SU-DHL-6 (cell line): ENCODE data around the gene KREMEN1.

Experiments used
- H2AFZ ChIP-seq: fragments of 200-600 bp; sonication (generic); 2 replicates; pipeline ENCODE4 v1.6.1; 2014; ENCODE audit warnings: low read depth, mild to moderate bottlenecking, moderate library complexity, mixed read lengths, antibody characterized with exemption, low read length; ENCODE audit not compliant: severe bottlenecking
- H3F3A ChIP-seq: fragments of 200-600 bp; shearing (Covaris generic); 2 replicates; pipeline ENCODE4 v1.6.0; 2016; ENCODE audit warnings: antibody characterized with exemption, mild to moderate bottlenecking; ENCODE audit not compliant: insufficient read depth
- H3K27ac ChIP-seq: fragments of 200-600 bp; sonication (generic); 2 replicates; pipeline ENCODE4 v1.5.1; 2016; ENCODE audit warnings: low read depth, mild to moderate bottlenecking, low read length, moderate library complexity, mixed read lengths
- H3K27me3 ChIP-seq: fragments of 200-600 bp; sonication (generic), shearing (Covaris generic); 2 replicates; pipeline ENCODE4 v1.6.0; 2014; ENCODE audit warnings: mild to moderate bottlenecking, low read length
- H3K36me3 ChIP-seq: fragments of 200-600 bp; sonication (generic); 2 replicates; pipeline ENCODE4 v1.6.1; 2014; ENCODE audit warnings: mild to moderate bottlenecking, low read length, mixed read lengths
- H3K4me2 ChIP-seq: fragments of 300-600, 200-600 bp; shearing (Covaris generic), sonication (generic); 2 replicates; pipeline ENCODE4 v1.6.0; 2014; ENCODE audit warnings: low read length, low read depth, mild to moderate bottlenecking; ENCODE audit not compliant: poor library complexity, severe bottlenecking
- H3K4me3 ChIP-seq: fragments of 200-600 bp; sonication (generic); 2 replicates; pipeline ENCODE4 v1.5.1; 2014; ENCODE audit warnings: antibody characterized with exemption, low read length, mild to moderate bottlenecking, mixed read lengths; ENCODE audit not compliant: insufficient read depth, poor library complexity, severe bottlenecking
- H3K79me2 ChIP-seq: fragments of 200-600 bp; sonication (generic); 2 replicates; pipeline ENCODE4 v1.6.1; 2014; ENCODE audit warnings: mild to moderate bottlenecking, low read length, moderate library complexity; ENCODE audit not compliant: insufficient read depth
- H3K9ac ChIP-seq: fragments of 200-600 bp; sonication (generic); 2 replicates; pipeline ENCODE4 v1.7.0; 2014; ENCODE audit warnings: mild to moderate bottlenecking, low read length
- H3K9me2 ChIP-seq: fragments of 200-600 bp; sonication (generic); replicated peaks from 2 replicates; pipeline ENCODE4 v1.6.1; 2014; ENCODE audit warnings: low read length; ENCODE audit not compliant: insufficient read depth
- H3K9me3 ChIP-seq: fragments of 200-600 bp; sonication (generic); 2 replicates; pipeline ENCODE4 v1.6.1; 2014; ENCODE audit warnings: low read length, mixed read lengths; ENCODE audit not compliant: insufficient read depth
- H4K20me1 ChIP-seq: fragments of 200-600 bp; sonication (generic); 2 replicates; pipeline ENCODE4 v1.6.1; 2014; ENCODE audit warnings: low read depth, mild to moderate bottlenecking, antibody characterized with exemption, low read length, moderate library complexity, mixed read lengths
- EZH2phosphoT487 ChIP-seq: fragments of 200-600 bp; sonication (generic), shearing (Covaris generic); conservative IDR thresholded peaks from 2 replicates; pipeline ENCODE4 v1.6.1; 2018; ENCODE audit warnings: mild to moderate bottlenecking, antibody characterized with exemption, low read length, moderate library complexity, mixed read lengths
- TF ChIP-seq, protein P1 (sequence below): fragments of 200-600 bp; sonication (generic); IDR thresholded peaks from one replicate; pipeline ENCODE4 v1.5.1; 2017; ENCODE audit warnings: antibody characterized with exemption, mild to moderate bottlenecking, low read length, moderate library complexity; ENCODE audit not compliant: insufficient read depth, poor library complexity, severe bottlenecking

Gene KREMEN1

GRCh38 chr22:29203488-29204454 is 130.9 kb downstream of the KREMEN1 start:
- Histone ChIP-seq H4K20me1 (no peaks in the 10 kb centered on the region), H3K27ac (no peak overlapping the region), H2AFZ (no peak overlapping the region), H3K9me2 (no peaks in the 10 kb centered on the region), H3F3A (no peaks in the 10 kb centered on the region), H3K79me2 (no peaks in the 10 kb centered on the region), H3K9ac (no peak overlapping the region), H3K4me2 (no peak overlapping the region), H3K4me3 (no peak overlapping the region), H3K27me3 (no peaks in the 10 kb centered on the region), H3K9me3 (no peaks in the 10 kb centered on the region), H3K36me3 (no peaks in the 10 kb centered on the region)
- TF ChIP-seq, protein P1, sequence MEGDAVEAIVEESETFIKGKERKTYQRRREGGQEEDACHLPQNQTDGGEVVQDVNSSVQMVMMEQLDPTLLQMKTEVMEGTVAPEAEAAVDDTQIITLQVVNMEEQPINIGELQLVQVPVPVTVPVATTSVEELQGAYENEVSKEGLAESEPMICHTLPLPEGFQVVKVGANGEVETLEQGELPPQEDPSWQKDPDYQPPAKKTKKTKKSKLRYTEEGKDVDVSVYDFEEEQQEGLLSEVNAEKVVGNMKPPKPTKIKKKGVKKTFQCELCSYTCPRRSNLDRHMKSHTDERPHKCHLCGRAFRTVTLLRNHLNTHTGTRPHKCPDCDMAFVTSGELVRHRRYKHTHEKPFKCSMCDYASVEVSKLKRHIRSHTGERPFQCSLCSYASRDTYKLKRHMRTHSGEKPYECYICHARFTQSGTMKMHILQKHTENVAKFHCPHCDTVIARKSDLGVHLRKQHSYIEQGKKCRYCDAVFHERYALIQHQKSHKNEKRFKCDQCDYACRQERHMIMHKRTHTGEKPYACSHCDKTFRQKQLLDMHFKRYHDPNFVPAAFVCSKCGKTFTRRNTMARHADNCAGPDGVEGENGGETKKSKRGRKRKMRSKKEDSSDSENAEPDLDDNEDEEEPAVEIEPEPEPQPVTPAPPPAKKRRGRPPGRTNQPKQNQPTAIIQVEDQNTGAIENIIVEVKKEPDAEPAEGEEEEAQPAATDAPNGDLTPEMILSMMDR = no peak
- no peak for TF ChIP-seq EZH2phosphoT487

- Histone ChIP-seq H3K9ac (no peak overlapping the region), H4K20me1 (no peaks in the 10 kb centered on the region), H3K36me3 (no peaks in the 10 kb centered on the region), H3K27ac (no peak overlapping the region), H2AFZ (no peak overlapping the region), H3K4me3 (no peak overlapping the region), H3K27me3 (no peaks in the 10 kb centered on the region), H3K79me2 (no peaks in the 10 kb centered on the region), H3F3A (no peaks in the 10 kb centered on the region), H3K4me2 (no peak overlapping the region), H3K9me2 (no peaks in the 10 kb centered on the region), H3K9me3 (no peaks in the 10 kb centered on the region)
- TF ChIP-seq EZH2phosphoT487 = no peak
- TF ChIP-seq, protein P1 = no peak
These were observed 131.8 kb downstream of the KREMEN1 start for GRCh38 chr22:29204455-29205183.

- Histone ChIP-seq H3K36me3 (no peaks in the 10 kb centered on the region), H3K4me3 (no peak overlapping the region), H3K9me2 (no peaks in the 10 kb centered on the region), H4K20me1 (no peaks in the 10 kb centered on the region), H3K4me2 (no peak overlapping the region), H3K27me3 (no peaks in the 10 kb centered on the region), H3K27ac (no peak overlapping the region), H3F3A (no peaks in the 10 kb centered on the region), H3K79me2 (no peaks in the 10 kb centered on the region), H3K9ac (no peak overlapping the region), H2AFZ (no peak overlapping the region), H3K9me3 (no peaks in the 10 kb centered on the region)
- no peak for TF ChIP-seq EZH2phosphoT487
- TF ChIP-seq, protein P1 = no peak
These were observed 132.4 kb downstream of the KREMEN1 start for GRCh38 chr22:29205252-29205593.
